NCI-H2107 treated with DMSO at 0.1 percent for 48 hours (cell line): Measurements from ENCODE around the gene CACNA1E.
"Not testable (repeated sequence)": the region's sequence is repeated elsewhere in the genome, so short reads cannot be mapped to it uniquely, and the experiment has no call there.

Source experiments
- DNase-seq: peaks from one replicate; lab custom pipeline; 2025; ENCODE audit not compliant: unreplicated experiment; lab: John Stamatoyannopoulos, UW

CACNA1E gene

DNA sequence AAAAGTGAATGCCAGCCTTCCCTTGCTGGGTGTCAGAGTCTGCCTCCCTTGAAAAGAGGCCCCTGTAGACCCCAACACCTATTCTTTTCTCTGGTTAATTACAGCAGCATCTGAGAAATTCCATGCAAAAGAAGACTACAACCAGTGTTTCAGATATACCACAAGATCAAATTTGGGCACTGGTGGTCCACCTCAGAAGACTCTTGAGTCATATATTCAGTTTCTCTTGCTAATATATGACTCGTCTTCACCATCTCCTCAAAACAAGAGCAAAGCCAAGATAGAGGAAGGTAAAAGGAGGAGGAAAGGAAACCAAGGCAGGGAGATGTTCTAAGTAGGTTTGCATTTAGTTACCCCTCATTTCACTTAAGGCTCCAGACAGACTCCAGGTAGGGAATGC is 318.3 kb downstream of the CACNA1E start:
- no peak for DNase-seq

DNA sequence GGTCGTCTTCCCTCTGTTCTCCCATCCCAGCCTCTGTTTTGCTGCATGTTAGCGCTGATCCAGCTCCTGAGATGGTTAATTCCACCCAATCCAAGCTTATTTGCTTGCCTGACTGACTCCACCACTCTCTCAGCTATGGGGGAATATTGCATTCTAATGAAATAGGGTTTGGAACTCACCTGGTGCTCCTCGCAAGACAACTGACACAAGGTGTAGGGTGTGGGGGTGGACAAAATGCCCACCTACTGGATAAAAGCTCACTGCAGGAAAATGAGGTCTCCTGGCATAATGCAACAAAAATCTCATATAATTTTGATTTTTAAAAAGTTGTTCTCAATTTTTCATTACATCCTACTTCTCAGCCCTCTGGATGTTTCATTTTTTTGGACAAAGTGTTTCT is 319.1 kb downstream of the CACNA1E start:
- no peak for DNase-seq

GRCh38 chr1:181803421-181803820 is 320.1 kb downstream of the CACNA1E start:
- no peak for DNase-seq

DNA sequence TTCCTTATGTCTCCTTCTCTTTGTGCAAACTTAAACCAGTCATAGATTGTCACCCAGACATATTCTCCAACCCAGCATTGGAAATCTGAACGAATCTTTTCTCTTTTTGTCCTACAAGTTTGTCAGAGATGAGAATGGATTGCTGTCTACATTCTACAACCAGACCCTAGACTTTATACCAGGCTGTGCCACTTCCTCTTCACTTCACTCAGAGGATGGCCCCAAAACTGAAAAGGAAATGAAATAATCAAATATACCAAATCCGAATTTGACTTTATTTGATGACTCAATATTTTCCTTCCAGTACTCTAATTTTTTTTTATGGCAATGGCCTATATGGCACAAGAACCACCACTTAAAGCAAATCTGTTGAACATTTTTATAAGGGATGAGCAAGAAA is 321.7 kb downstream of the CACNA1E start:
- DNase-seq = no peak

DNA sequence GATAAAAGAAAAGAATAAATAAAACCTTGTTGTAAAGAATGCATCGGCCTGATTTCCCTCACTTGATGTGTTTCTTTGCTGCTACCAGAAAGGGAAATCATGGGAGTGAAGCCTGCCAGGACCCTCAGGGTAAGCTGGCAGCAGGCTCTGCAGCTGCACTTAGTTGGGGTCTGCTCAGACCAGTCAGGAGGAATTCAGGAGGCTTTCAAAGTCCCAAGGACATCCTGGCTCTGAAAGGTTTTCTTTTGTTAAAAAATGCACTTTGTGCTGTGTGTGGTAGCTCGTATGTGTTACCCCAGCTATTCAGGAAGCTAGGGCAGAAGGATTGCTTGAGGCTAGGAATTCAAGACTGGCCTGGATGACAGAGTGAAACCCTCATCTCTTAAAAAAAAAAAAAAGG is 323.4 kb downstream of the CACNA1E start:
- DNase-seq = no peak

DNA sequence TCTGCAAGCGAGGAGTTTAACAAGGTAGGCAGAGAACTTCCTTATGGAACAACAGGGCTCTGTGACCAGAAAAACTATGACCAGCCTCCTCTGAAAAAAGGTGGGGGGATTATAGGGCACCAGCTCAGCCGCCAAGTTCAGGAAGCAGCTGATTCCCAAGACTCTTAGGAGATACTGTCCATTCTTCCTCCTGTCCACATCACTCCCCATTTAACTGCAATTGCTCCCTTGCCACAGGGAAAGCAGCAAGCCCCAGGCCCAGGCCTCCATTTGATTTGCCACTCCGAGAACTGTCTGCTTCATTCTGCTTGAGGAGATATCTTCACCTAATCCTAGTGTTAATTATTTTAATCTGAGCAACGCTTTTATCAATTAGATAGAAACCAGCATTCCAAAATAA is 323.9 kb downstream of the CACNA1E start:
- DNase-seq = no peak

DNA sequence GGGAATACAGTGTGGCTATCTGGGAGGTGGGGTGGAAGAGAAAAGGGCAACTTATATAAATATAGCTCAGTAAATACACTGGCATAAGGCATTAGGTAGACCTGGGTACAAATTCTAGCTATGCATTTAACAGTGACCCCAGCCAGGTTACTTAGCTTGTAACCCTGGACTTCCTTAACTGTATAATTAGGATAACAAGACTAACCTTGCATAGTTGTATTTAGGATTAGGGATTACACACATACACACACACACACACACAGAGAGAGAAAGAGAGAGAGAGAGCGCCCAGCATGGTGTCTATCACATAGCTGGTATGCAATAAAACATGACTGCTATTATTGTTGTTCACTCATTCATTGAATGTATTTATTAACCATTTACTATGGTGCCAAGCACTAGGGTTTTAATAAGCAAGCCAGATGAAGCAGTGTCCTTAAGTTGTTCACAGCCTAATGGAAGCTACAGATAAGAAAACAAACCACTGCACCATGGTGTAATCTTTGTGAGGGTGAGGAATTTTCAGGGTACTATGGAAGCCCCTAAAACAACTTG is 326.8 kb downstream of the CACNA1E start:
- DNase-seq = no peak

DNA sequence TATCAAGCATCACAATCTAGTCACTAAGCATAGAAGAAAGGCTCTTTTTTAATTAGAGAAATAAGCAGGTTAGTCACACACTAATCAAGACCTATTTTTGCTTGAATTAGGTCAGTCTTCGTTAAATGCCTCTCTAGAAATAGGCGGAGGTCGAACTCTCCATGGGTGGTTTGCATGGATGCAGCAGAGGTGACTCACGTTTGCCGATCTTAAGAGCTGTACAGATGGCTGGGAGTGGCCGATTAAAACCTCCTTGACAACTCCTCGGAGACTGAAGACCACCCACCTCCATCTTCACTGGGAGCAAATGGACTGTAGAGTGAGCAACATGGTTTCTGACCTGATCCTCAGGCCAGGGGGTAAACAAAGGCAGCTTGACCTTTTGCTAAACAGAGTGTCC is 328.9 kb downstream of the CACNA1E start:
- no peak for DNase-seq

GRCh38 chr1:181813266-181813665 is 329.9 kb downstream of the CACNA1E start:
- no peak for DNase-seq

DNA sequence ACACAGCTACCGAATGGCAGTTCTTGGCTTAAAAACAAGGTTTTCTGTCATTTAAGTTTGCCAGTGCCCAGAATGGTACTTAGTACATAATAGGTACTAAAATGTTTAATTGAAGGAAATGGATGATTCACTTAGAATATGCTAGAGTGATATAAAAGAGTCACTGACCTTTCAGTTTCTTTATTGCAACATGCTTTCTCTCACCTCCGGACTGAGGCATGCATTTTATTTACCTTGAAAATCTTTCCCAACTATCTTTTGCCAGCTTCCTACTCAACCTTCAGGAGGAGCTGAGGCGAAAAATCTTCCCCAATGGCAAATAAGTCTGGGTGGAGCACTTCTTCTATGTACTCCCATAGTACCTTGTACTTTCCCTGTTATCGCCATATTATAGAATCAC is 333.3 kb downstream of the CACNA1E start:
- DNase-seq = no peak

DNA sequence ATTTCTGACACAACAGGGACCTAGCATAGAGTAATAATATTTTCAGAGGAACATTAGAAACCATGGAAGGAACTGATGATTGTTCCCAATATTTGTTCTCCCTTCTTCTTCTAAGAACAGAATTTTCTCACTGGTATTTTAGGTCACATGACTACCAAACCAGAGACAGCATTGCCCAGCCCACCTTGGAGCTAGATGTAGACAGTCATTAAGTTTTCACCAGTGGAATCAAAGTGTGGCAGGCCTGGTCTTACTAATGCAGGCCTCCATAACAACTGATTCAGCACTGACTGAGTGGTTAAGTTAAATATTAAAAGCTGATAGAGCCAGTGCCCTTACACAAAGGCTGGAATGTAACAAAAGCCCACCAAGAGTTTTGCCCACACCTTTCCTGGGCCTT is 333.8 kb downstream of the CACNA1E start:
- DNase-seq = no peak

DNA sequence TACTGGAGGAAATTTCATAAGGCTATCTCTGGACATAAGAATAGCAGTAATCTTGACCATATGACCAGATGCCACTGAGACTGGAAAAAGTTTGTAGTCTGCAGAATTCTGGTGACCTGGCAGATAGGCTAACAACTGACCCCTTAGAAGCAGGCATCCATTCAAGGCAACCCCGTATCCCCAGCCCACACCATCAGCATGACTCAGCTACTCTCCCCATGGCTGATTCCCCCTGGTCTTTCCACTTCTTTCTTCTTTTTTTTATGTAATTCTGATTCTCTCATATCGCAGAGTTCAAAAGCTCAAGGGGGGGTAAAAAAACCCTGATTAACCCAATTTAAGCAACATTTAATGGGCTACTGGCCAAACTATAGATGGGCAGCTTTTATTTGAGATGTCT is 335.1 kb downstream of the CACNA1E start:
- DNase-seq = no peak

GRCh38 chr1:181818943-181819342 is 335.6 kb downstream of the CACNA1E start:
- DNase-seq = no peak

- no peak for DNase-seq
These were observed 338.4 kb downstream of the CACNA1E start for GRCh38 chr1:181821701-181822100.

- DNase-seq = not testable (repeated sequence)
These were observed 349.0 kb downstream of the CACNA1E start for GRCh38 chr1:181832173-181832880.

GRCh38 chr1:181846001-181846645 is 362.8 kb downstream of the CACNA1E start:
- no peak for DNase-seq

DNA sequence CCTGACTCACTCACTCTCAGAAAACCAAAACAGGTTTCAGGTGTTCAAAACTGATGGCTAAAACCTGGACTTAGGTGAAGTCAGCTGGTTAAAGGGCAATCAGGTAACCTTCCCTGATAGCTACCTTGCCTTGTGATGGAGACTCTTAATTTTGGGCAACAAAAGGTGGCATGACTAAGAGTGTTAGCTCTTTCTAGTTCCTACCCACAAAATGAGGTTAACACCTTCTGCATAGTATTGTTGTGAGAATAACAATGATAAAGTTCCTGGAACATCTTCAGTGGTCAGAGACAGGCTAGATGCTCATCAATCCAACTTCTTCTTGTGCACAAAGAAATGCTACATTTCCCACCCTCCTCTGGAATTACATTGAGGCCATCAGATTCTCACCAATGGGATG is 363.4 kb downstream of the CACNA1E start:
- DNase-seq = no peak

GRCh38 chr1:181849071-181849470 is 365.8 kb downstream of the CACNA1E start:
- no peak for DNase-seq

GRCh38 chr1:181854212-181854611 is 370.9 kb downstream of the CACNA1E start:
- DNase-seq = not testable (repeated sequence)

DNA sequence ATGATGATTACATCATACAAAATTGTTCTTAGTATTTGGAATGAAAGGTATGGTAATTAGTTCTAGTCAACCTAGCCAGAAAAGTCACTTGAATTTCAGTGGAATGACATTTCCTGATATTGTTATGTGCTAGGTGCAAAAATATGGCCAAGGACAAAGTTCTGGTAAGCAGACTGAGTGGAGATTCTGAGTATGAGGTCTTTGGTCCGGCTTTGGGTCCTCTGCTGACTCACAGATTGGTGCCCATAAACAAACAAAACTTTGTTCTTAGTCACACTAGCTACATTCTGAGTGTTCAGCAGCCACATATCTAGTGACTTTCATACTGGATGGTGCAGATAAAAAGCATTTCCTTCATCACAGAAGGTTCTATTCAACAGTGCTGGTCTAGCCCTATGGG is 372.1 kb downstream of the CACNA1E start:
- DNase-seq = no peak
